Activated CD8-positive, alpha-beta memory T cell treated with anti-CD3 and anti-CD28 coated beads, Interleukin-2, amount 50 U/mL, for 1 hour (primary cell): ENCODE results near the gene GPR155.
"Not testable (repeated sequence)": the region's sequence is repeated elsewhere in the genome, so short reads cannot be mapped to it uniquely, and the experiment has no call there.

Source experiments
- DNase-seq: peaks from one replicate; pipeline ENCODE4 v3.0.0-alpha.2; 2020; ENCODE audit errors: extremely low read depth

GPR155 gene

GRCh38 chr2:174492963-174493431 is 6.2 kb upstream of the GPR155 start:
- peak; percentile 40 for DNase-seq

- no peak for DNase-seq
These were observed 5.1 kb upstream of the GPR155 start for GRCh38 chr2:174491947-174492346.

GRCh38 chr2:174490051-174490450 is 3.2 kb upstream of the GPR155 start:
- no peak for DNase-seq

- DNase-seq: not testable (repeated sequence)
These were observed 2.7 kb upstream of the GPR155 start for GRCh38 chr2:174489520-174489919.

- no peak for DNase-seq
These were observed 962 bp upstream of the GPR155 start for GRCh38 chr2:174487820-174488162.

DNA sequence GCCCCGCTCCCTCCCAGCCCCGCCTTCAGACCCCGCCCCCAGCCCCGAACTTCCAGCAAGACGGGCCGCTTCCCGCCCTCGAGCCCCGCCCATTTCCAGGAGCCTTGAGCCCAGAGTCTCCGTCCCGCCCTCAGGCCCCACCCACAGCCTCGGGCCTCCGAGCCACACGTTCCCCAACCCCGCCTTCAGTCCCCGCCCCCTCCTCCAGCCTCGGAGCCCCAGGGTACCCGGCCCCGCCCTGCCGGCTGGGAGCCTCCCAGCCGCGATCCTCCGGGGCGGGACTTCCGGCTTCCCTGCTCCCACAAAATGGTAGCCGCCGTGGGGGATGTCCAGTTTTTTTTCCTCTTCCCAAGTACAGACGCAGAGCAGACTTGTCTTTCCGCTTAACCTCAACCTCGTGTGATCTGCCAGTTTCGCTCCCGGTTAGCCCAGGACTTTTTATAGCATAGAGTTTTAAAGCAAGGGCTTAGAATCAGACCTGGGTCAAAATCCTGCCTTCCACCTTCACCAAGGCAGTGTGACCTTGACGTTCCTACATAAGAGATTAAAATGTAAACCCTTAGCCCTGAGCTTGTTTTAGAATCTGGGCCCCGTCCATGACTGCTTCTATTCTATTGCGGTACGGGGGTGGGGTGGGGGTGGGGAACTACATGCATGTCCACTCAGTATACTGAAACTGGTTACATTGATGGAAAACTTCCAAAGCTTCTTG is 435 bp upstream of the GPR155 start:
- peak; percentile 91 for DNase-seq

GRCh38 chr2:174485788-174486562 is 854 bp downstream of the GPR155 start:
- no peak for DNase-seq

DNA sequence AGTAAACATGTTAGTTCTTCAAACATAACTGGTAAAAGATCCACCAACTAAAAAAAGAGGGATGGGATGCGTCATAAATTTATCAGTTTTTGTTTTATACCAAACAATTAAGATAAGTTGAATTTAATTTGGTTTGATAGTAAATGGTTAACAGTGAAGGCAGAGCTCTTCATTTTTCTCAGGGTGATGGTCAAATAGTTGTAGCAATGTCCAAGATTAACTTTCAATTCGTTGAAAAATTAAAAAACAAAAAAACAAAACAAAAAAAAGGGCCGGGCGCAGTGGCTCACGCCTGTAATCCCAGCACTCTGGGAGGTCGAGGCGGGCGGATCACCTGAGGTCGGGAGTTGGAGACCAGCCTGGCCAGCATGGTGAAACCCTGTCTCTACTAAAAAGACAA is 1.8 kb downstream of the GPR155 start:
- not testable (repeated sequence) for DNase-seq

- DNase-seq: no peak
These were observed 2.3 kb downstream of the GPR155 start for GRCh38 chr2:174484573-174484972.

- no peak for DNase-seq
These were observed 4.0 kb downstream of the GPR155 start for GRCh38 chr2:174482854-174483253.

- no peak for DNase-seq
These were observed 9.1 kb downstream of the GPR155 start for GRCh38 chr2:174477759-174478158.

GRCh38 chr2:174473796-174474195 is 13.0 kb downstream of the GPR155 start:
- no peak for DNase-seq

DNA sequence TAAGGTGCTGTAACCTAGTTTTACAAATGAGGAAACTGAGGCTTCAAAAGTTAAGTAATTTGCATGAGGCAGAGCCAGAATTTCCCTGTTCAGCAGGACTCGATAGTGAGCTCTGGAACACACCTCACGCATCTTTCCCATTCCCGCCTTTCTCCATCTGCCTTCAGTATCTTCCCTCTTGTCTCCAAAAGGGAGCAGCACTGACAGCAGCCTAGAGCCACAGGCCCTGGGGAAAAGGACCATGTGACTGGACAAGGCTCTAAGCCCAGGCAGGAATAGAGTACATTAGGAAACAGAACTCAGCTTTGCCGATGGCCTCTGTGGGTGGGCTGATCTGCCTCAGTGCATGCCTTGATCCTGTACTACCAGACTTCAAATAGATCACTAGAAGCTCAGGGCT is 21.5 kb downstream of the GPR155 start:
- no peak for DNase-seq

DNA sequence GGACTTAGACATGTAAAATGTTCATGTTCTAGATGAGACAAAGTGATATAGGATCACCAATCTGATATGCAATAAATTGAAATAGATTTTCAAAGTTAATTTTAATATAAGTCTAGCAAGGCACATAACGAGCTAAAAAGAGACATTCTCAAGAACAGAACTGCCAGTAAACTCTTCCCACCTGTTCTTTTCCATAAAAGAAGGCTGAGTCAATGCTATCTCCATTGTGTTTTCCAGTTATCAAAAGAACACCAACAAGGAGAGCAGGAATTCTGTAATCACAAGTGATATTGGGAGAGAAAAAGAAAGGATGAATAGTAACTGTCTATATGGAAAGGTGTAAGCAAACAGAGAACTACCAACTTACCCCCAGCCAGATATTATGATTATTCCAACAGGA is 25.6 kb downstream of the GPR155 start:
- no peak for DNase-seq

DNA sequence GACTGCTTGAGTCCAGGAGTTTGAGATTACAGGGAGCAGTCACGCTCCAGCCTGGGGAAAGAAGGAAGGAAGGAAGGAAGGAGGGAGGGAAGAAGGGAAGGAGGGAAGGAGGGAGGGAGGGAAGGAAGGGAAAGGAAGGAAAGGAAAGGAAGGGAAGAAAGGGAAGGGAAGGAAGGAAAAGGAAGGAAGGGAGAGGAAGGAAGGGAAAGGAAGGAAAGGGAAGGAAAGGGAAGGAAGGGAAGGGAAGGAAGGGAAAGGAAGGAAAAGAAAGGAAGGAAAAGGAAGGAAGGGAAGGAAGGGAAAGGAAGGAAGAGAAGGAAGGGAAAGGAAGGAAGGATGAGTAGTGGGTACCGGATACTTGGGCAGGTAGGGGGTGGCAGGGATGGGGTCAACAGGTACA is 32.3 kb downstream of the GPR155 start:
- DNase-seq: no peak

DNA sequence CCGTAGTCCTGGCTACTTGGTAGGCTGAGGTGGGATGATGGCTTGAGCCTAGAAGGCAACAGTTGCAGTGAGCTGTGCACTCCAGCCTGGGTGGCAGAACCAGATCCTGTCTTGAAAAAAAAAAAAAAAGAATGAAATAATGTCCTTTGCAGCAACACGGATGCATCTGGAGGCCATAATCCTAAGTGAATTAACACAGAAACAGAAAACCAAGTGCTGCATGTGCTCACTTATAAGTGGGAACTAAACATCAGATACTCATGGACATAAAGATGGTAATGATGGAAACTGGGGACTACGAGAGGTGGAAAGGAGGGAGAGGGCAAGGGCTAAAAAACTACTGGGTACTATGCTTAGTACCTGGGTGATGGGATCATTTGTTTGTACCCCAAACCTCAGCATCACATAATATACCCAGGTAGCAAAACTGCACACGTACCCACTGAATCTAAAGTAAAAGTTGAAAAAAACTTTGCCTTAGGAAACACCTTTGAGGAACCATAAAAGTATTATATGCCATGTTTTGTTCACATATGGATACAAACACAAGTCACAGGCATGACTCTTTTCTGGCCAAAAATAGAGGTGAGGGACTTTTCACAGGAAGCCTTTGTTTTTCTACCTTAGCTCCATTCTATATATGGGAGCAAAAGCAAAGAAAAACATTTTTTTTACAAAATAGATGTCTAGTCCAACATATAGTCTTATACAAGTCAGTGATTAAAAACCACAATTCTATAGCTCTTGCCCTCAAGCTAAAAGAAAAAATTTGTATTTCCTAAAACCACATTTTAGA is 36.6 kb downstream of the GPR155 start:
- no peak for DNase-seq

DNA sequence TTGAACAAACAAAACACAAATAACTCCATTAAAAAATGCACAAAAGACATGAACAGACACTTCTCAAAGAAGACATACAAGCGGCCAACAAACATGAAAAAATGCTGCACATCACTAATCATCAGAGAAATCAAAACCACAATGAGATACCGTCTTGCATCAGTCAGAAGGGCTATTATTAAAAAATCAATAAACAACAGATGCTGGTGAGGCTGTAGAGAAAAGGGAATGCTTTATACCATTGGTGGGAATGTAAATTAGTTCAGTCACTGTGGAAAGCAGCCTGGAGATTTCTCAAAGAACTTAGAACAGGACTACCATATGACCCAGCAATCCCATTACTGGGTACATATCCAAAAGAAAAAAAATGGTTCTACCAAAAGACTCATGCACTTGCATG is 37.8 kb downstream of the GPR155 start:
- DNase-seq: no peak

- DNase-seq: no peak
These were observed 40.3 kb downstream of the GPR155 start for GRCh38 chr2:174446531-174446930.

GRCh38 chr2:174445248-174445647 is 41.6 kb downstream of the GPR155 start:
- DNase-seq: no peak

GRCh38 chr2:174444761-174445160 is 42.1 kb downstream of the GPR155 start:
- DNase-seq: no peak

GRCh38 chr2:174442546-174443510 is 44.0 kb downstream of the GPR155 start:
- DNase-seq: no peak
